HG03354 (cell line): ENCODE measurements around the gene TCP11X2.
"Not testable (repeated sequence)": the region's sequence is repeated elsewhere in the genome, so short reads cannot be mapped to it uniquely, and the experiment has no call there.

Experiments
- ATAC-seq: cut with Tn5 transposase; IDR thresholded peaks from one replicate; pipeline ENCODE4 v1.9.1; 2021; ENCODE audit warnings: mild to moderate bottlenecking; ENCODE audit not compliant: unreplicated experiment, poor library complexity, severe bottlenecking

The TCP11X2 gene

DNA sequence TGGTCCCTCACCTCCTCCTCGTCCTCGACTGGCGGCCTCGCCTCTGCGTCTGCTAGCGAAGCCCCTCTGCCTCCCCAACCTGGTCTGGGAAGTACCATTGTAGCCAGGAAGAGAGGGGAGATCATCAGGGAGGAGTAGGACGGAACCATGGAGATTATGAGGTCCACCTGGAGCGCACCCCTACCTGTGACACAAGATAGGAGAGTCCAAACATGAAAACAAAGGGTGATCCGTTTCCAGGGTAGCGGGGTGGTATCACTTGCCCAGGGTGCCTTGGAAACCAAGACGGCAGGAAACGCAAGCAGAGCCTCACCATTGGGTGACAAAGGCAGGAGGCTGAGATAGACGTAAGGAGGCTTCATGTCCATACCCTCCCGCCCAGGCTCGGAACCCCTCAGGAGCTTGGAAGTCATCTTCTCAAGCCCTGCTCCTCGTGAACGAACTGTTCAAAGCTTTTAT is at the start of gene TCP11X2:
TCP11X2 (minus strand) TSS at position 51 of the 459 bp plus-strand sequence.
- not testable (repeated sequence) for ATAC-seq

DNA sequence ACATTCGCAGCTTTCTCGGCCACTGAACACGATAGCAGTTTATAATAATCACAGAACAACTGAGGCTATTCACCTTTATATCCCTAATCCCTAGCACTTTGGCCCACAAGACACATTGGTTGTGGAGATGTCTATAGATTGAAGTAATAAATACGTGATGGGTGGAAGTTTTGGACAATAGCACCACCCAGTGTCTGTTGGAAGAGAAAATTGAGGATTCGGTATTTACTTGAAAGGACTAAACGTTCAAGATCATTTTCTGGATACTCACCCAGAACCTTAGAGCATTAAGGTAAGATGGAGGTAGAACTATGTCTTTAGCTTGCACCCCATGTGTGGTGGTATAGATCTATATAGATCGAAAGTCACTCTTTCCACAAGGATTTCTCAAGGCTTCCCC is 45.7 kb upstream of the TCP11X2 start:
- no peak for ATAC-seq

DNA sequence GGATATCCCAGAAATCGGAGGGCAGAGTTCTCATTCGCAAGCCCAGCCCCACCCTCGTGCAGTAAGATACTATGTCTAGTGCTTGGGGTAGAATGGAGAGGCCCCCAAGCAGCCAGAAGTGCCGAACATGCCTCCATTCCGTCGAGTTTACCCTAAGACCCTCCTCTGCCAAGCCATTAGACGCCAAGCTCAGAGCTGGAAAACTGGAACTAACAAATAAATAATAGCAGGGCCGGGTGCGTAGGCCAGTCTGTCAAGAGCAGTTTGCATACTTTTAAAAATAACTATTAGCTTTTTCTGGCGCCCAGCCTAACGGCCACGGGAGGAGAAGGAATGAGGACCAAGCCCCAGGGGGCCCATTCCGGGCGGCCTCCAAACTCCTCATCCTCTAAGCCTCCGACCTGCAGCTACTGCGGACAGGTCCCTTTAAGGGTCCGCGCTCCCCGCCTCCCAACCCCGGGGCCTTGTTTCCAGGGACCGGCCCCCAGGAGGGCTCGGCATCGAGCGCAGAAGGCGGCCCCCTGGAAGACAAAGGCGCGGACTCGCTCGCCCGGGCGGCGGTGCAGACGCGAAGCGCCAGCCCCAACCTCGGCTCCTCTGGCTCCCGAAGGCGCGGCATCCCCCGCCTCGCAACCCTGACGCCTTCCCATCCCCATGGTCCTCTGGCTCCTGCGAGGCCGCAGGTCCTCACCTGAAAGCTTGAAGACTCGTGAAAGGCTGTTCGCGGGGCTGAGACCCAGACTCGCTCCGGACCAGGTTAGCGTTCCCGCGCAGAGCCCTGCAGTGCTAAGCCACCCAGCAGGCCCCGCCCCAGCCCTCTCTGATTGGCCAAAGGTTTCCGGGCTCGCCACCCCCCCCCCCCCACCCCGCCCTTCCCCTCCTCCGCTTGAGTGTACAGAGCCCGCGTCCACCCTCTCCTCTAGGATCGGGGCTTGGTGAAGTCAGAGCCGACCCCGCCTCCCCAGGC is 44.6 kb upstream of the TCP11X2 start, which contains the start of gene TMSB15A:
TMSB15A (minus strand) TSS at position 765 of the 967 bp plus-strand sequence.
- peak; percentile 94 for ATAC-seq

DNA sequence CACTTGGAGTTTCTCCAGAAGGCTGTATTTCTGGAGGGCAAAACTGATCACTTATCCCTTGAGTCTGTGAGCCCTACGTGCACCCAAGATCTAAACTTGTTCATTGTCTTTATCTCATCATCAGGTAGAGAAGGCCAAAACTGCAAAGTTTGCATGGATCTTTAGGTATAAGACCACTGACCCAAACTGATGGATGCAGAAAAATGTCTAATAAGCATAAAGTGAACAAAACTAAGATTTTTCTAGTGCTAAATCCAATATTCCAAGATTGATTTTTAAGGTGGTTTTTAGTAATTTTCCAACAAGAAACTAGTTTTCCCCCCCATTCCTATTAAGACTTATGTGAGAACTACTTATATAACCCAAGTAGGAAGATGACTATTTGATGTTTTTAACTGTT is 42.9 kb upstream of the TCP11X2 start:
- ATAC-seq: no peak

DNA sequence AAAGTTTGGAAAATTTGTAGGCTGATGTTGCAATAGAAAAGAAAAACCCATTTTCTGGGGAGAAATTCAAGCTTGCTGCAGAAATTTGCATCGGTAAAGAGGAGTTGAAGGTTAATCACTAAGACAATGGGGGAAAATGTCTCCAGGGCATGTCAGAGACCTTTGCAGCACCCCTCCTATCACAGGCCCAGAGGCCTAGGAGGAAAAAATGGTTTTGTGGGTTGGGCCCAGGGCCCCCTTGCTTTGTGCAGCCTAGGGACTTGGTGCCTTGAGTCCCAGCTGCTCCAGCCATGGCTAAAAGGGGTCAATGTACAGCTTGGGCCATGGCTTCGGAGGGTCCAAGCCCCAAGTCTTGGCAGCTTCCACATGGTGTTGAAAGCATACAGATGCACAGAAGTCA is 27.1 kb upstream of the TCP11X2 start:
- no peak for ATAC-seq

DNA sequence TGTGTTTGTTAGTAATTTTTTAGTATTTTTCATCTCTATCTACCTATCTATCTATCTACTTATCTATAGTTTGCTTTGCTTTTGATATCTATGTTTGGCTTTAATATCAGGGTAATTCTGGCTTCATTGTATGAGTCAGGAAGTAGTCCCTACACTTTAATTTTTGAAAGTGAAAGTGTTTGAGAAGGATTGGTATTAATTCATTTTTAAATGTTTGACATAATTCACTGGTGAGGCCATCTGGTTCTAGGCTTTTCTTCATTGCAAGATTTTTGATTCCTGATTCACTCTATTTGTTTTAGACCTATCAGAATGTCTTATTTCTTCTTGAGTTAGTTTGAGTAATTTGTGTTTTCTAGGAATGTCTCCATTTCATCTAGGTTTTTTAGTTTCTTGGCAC is 20.2 kb upstream of the TCP11X2 start:
- ATAC-seq: no peak

DNA sequence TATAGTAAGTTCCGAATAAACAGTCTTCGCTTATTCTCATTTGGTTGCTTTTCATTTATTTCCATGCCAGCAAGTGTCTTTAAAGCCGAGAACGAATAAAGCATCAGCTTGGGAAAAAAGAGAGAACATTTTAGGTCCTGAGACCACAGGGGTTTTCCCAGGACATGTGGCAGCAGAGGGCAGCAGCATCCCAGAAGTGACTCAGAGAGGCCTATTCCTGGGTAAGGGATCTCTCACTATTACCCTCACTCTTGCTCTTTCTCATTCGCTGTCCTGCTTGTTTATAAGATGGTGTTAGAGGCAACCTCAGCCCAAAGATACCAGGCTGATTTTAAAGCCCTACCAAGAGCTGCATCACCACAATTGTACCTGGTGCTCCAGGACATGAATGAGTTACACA is 7.2 kb upstream of the TCP11X2 start:
- ATAC-seq: not testable (repeated sequence)

DNA sequence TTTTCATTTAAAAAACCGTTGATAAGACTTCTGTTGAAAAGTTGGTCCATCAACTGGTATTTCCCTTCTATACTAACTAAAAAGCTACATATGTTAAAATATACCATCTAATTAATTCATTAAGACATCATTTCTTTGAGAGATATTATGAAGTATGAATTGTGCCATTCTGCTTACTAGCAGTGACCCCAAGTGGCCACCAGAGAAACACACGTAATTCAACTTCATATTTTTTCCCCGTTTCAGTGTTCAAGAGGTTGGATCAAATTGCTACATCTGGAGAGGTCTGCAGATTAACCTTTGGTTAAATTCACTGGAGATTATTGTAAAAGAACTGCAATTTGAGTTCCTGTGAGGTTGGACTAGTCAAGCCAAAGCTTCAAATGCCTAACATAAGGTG is 1.4 kb downstream of the TCP11X2 start:
- peak; percentile 68 for ATAC-seq

DNA sequence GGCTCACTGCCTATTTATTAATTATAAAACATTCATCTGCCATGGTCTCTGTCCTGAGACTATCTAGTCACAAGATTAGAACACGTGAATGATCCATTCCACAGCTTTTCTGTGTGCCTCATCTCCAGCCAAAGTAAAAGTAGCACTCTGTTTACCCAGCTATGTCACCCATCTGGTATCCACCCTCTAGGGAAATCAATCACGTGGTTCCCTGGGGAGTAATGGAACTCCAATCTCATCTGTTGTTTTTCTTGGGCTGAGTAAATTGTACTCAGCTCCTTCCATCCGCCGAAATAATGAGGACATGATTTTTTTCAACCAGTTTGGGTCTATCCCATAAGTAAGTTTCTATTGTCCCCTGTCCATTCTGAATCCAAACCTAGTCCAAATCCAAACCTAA is 13.0 kb downstream of the TCP11X2 start:
- not testable (repeated sequence) for ATAC-seq

DNA sequence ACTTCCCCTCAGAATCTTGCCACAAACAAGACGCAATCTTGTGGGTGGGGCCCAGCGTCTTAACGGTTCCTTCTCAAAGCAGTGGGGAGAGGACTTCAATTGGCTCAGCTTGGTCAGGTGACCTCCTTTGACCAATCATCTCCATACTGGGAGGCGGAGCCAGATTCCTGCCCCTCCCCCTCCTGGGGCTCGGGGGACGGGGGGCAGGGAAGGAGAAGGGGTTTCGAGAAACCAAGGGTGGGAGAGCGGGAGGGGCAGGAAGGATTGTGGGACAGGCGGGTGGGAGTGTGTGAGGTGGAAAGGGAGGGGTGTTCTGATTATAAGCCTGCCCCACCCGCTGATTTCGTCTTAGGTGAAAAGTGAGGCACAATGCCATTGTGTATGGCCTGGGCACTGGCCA is 31.7 kb downstream of the TCP11X2 start, which contains the start of gene NXF2B:
NXF2B (minus strand) TSS at position 101 of the 400 bp plus-strand sequence. CDS start 59,972 bp downstream, outside the sequence.
- not testable (repeated sequence) for ATAC-seq

DNA sequence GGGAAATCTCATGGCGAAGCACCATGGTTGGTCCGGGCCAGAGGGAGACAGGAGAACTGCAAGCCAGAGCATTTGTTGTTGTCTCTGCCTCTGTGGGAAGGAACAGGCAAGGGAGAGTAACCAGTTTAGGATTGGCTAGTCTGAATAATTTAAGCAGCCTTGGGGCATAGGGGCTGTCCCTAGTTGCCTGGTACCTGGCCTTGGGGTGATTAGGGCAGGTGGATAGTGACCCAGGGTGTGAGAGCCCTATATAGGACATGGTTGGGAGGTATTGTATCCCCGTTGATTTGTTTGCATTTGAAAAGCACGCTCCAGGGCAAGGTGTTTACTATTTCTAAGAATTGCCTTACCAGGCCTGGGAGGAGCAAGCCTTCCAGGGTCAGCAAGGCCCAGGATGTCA is 57.1 kb downstream of the TCP11X2 start:
- ATAC-seq: not testable (repeated sequence)
